SK-N-MC (cell line): ENCODE data around the gene ORC1.

Source experiments
- EZH2 ChIP-seq: fragments of 200-600 bp; sonication (generic); IDR thresholded peaks from one replicate; pipeline ENCODE4 v1.6.1; 2017; ENCODE audit warnings: antibody characterized with exemption
- FOXP2 ChIP-seq: optimal IDR thresholded peaks from 2 replicates; pipeline ENCODE3; 2011; ENCODE audit warnings: mild to moderate bottlenecking, moderate library complexity; ENCODE audit not compliant: insufficient read depth; ENCODE audit errors: extremely low read length, control extremely low read depth
- POLR2AphosphoS5 ChIP-seq: IDR thresholded peaks from 2 replicates; pipeline ENCODE4 v1.6.1; 2012; ENCODE audit warnings: mild to moderate bottlenecking, low read depth, low read length, borderline replicate concordance

- TF ChIP-seq EZH2 (no peak), POLR2AphosphoS5 (no peak), FOXP2 (no peak)
Measured at GRCh38 chr1:52323731-52324130, 80.5 kb downstream of the ORC1 start.
